HG02970 (cell line): Measurements from ENCODE around the gene CHN2.

Experiments used
- ATAC-seq: cut with Tn5 transposase; IDR thresholded peaks from one replicate; pipeline ENCODE4 v1.9.1; 2021; ENCODE audit warnings: mild to moderate bottlenecking, moderate library complexity, moderate number of reproducible peaks; ENCODE audit not compliant: unreplicated experiment, low FRiP score

Gene CHN2

GRCh38 chr7:29216128-29216527, 21.6 kb downstream of the CHN2 start:
- ATAC-seq: no peak

- no peak for ATAC-seq
These were observed 22.5 kb downstream of the CHN2 start for GRCh38 chr7:29217113-29217512.

GRCh38 chr7:29224726-29225125, 30.2 kb downstream of the CHN2 start:
- ATAC-seq: no peak

GRCh38 chr7:29228289-29229011, 33.9 kb downstream of the CHN2 start:
- ATAC-seq: no peak

GRCh38 chr7:29229066-29229465, 34.5 kb downstream of the CHN2 start:
- no peak for ATAC-seq

- no peak for ATAC-seq
These were observed 35.4 kb downstream of the CHN2 start for GRCh38 chr7:29229946-29230345.

- ATAC-seq: no peak
These were observed 36.3 kb downstream of the CHN2 start for GRCh38 chr7:29230871-29231345.

GRCh38 chr7:29231671-29232232, 37.2 kb downstream of the CHN2 start:
- ATAC-seq: no peak

GRCh38 chr7:29234438-29234837, 39.9 kb downstream of the CHN2 start:
- no peak for ATAC-seq

- ATAC-seq: no peak
These were observed 41.6 kb downstream of the CHN2 start for GRCh38 chr7:29236071-29236580.

GRCh38 chr7:29236649-29237048, 42.1 kb downstream of the CHN2 start:
- ATAC-seq: no peak

GRCh38 chr7:29237489-29237888, 42.9 kb downstream of the CHN2 start:
- ATAC-seq: no peak

- ATAC-seq: no peak
These were observed 45.1 kb downstream of the CHN2 start for GRCh38 chr7:29239638-29240037.

GRCh38 chr7:29242265-29242664, 47.7 kb downstream of the CHN2 start:
- no peak for ATAC-seq

- no peak for ATAC-seq
These were observed 49.5 kb downstream of the CHN2 start for GRCh38 chr7:29243910-29244655.

- no peak for ATAC-seq
These were observed 52.8 kb downstream of the CHN2 start for GRCh38 chr7:29247224-29247962.

GRCh38 chr7:29247963-29248236, 53.3 kb downstream of the CHN2 start:
- ATAC-seq: no peak

- no peak for ATAC-seq
These were observed 54.3 kb downstream of the CHN2 start for GRCh38 chr7:29248713-29249382.

- no peak for ATAC-seq
These were observed 54.8 kb downstream of the CHN2 start for GRCh38 chr7:29249383-29249750.

GRCh38 chr7:29249860-29250259, 55.3 kb downstream of the CHN2 start:
- no peak for ATAC-seq
